H1 (cell line): ENCODE data around the gene OR4F6. TPM values are rescaled to one million over a fixed set of nuclear protein-coding genes. Genes with fewer than 3 reads are reported as not detected.

Source experiments
- CTCF ChIA-PET: fragments of 300-600 bp; sonication (Branson Sonifier 250); formaldehyde crosslinking; loops from one replicate; lab custom pipeline; 2021; ENCODE audit not compliant: partially characterized antibody; lab: Charles Lee
- POLR2A ChIA-PET: fragments of 300-600 bp; sonication (Branson Sonifier 250); formaldehyde crosslinking; loops from one replicate; lab custom pipeline; 2021; ENCODE audit warnings: inconsistent platforms; ENCODE audit not compliant: partially characterized antibody; lab: Charles Lee
- DNase-seq, 2 experiments: peaks; one replicate each; pipeline versions ENCODE4 v3.0.0 to v3.0.0-alpha.2; 2010 to 2022; ENCODE audit warnings: low spot score in 2 of 2, low read depth in 1 of 2, mixed read lengths in 1 of 2
- FAIRE-seq: peaks from 2 replicates; lab custom pipeline; 2011; peaks lifted over from hg19 to GRCh38; lab: Jason Lieb, UNC
- H2AFZ ChIP-seq: 2 replicates; pipeline ENCODE4 v1.8.1; 2012; ENCODE audit warnings: low read length, inconsistent platforms
- H2AK5ac ChIP-seq: 2 replicates; pipeline ENCODE4 v1.6.1; 2013; ENCODE audit warnings: low read depth, low read length
- H2BK120ac ChIP-seq: replicated peaks from 2 replicates; pipeline ENCODE3; 2013; ENCODE audit warnings: low read depth, low read length, inconsistent platforms
- H2BK12ac ChIP-seq: 2 replicates; pipeline ENCODE4 v1.6.1; 2013; ENCODE audit warnings: low read depth, low read length
- H2BK15ac ChIP-seq: 2 replicates; pipeline ENCODE4 v1.6.1; 2013; ENCODE audit warnings: low read length
- H2BK20ac ChIP-seq: 2 replicates; pipeline ENCODE4 v1.6.1; 2013; ENCODE audit warnings: low read length
- H2BK5ac ChIP-seq: 2 replicates; pipeline ENCODE4 v1.6.1; 2013; ENCODE audit warnings: low read depth, low read length
- H3K14ac ChIP-seq: 2 replicates; pipeline ENCODE4 v1.6.1; 2013; ENCODE audit warnings: inconsistent platforms; ENCODE audit not compliant: insufficient read length
- H3K18ac ChIP-seq: 2 replicates; pipeline ENCODE4 v1.6.1; 2013; ENCODE audit warnings: low read length; ENCODE audit errors: extremely low read depth
- H3K23ac ChIP-seq: 2 replicates; pipeline ENCODE4 v1.6.1; 2013; ENCODE audit warnings: inconsistent platforms; ENCODE audit not compliant: insufficient read length
- H3K23me2 ChIP-seq: 2 replicates; pipeline ENCODE4 v1.6.1; 2013; ENCODE audit warnings: low read depth, low read length
- H3K27ac ChIP-seq: 2 replicates; pipeline ENCODE4 v1.6.1; 2011; ENCODE audit warnings: low read depth, low read length, inconsistent platforms
- H3K27me3 ChIP-seq, 4 experiments: replicated peaks in 1 of 4; 1 replicate in 1 of 4; 2 replicates in 3 of 4; pipeline versions ENCODE4 v1.6.1 to v1.8.1; 2011 to 2013; ENCODE audit warnings: low read length in 3 of 4, mild to moderate bottlenecking in 3 of 4, inconsistent platforms in 2 of 4, mixed read lengths in 2 of 4, moderate library complexity in 1 of 4; ENCODE audit not compliant: control insufficient read depth in 3 of 4, insufficient read depth in 3 of 4; ENCODE audit errors: extremely low read depth in 1 of 4
- H3K36me3 ChIP-seq, 4 experiments: 2 replicates each; pipeline versions ENCODE4 v1.6.1 to v1.8.1; 2011 to 2013; ENCODE audit warnings: mild to moderate bottlenecking in 4 of 4, low read length in 3 of 4, moderate library complexity in 2 of 4, control low read depth in 1 of 4, inconsistent platforms in 1 of 4; ENCODE audit not compliant: insufficient read depth in 4 of 4, control insufficient read depth in 2 of 4
- H3K4ac ChIP-seq: replicated peaks from 2 replicates; pipeline ENCODE3; 2013; ENCODE audit warnings: low read length, low read depth, mixed read lengths, inconsistent platforms; ENCODE audit not compliant: insufficient read length
- H3K4me1 ChIP-seq, 4 experiments: replicated peaks in 1 of 4; 1 replicate in 1 of 4; 2 replicates in 3 of 4; pipeline versions ENCODE4 v1.6.1 to v1.8.1; 2011 to 2013; ENCODE audit warnings: low read length in 3 of 4, inconsistent platforms in 2 of 4, mixed read lengths in 1 of 4; ENCODE audit not compliant: insufficient read depth in 4 of 4, control insufficient read depth in 3 of 4
- H3K4me2 ChIP-seq, 2 experiments: 2 replicates each; pipeline versions ENCODE4 v1.6.1 to v1.8.1; 2011 to 2013; ENCODE audit warnings: low read depth in 2 of 2, low read length in 2 of 2, control low read depth in 1 of 2, inconsistent platforms in 1 of 2, mild to moderate bottlenecking in 1 of 2; ENCODE audit not compliant: insufficient read depth in 1 of 2
- H3K4me3 ChIP-seq, 4 experiments: fragments of 200-600, 300-600 bp in 1 of 4; sonication (generic), shearing (Covaris generic), sonication (Bioruptor Twin) in 1 of 4; 2 replicates each; pipeline versions ENCODE4 v1.5.1 to v1.8.1; 2011 to 2016; ENCODE audit warnings: low read length in 4 of 4, low read depth in 3 of 4, control low read depth in 2 of 4, inconsistent platforms in 2 of 4, mild to moderate bottlenecking in 2 of 4, mixed read lengths in 1 of 4, moderate library complexity in 1 of 4; ENCODE audit not compliant: insufficient read depth in 2 of 4; ENCODE audit errors: extremely low read depth in 1 of 4
- H3K56ac ChIP-seq: replicated peaks from 2 replicates; pipeline ENCODE3; 2013; ENCODE audit warnings: low read depth, mild to moderate bottlenecking, mixed read lengths, low read length, inconsistent platforms; ENCODE audit not compliant: insufficient read length
- H3K79me1 ChIP-seq: 2 replicates; pipeline ENCODE4 v1.6.1; 2013; ENCODE audit warnings: low read depth, low read length, control low read depth
- H3K79me2 ChIP-seq, 2 experiments: 2 replicates each; pipeline versions ENCODE4 v1.6.1 to v1.8.1; 2012 to 2013; ENCODE audit warnings: low read length in 2 of 2, mild to moderate bottlenecking in 2 of 2, inconsistent platforms in 1 of 2; ENCODE audit not compliant: insufficient read depth in 2 of 2, control insufficient read depth in 1 of 2
- H3K9ac ChIP-seq, 4 experiments: replicated peaks in 1 of 4; 1 replicate in 1 of 4; 2 replicates in 3 of 4; pipeline versions ENCODE4 v1.6.1 to v1.8.1; 2011 to 2013; ENCODE audit warnings: low read depth in 3 of 4, low read length in 3 of 4, control low read depth in 2 of 4, mild to moderate bottlenecking in 2 of 4, moderate library complexity in 2 of 4, inconsistent platforms in 1 of 4; ENCODE audit errors: extremely low read depth in 1 of 4
- H3K9me3 ChIP-seq, 2 experiments: 2 replicates each; pipeline versions ENCODE4 v1.6.1 to v1.8.1; 2012 to 2013; ENCODE audit warnings: mild to moderate bottlenecking in 2 of 2, moderate library complexity in 2 of 2, control low read depth in 1 of 2, inconsistent platforms in 1 of 2, low read depth in 1 of 2, low read length in 1 of 2, mixed read lengths in 1 of 2; ENCODE audit not compliant: insufficient read depth in 2 of 2
- H4K20me1 ChIP-seq, 2 experiments: replicated peaks in 1 of 2; 2 replicates each; pipeline versions ENCODE3 to v1.8.1; 2011 to 2013; ENCODE audit warnings: inconsistent platforms in 2 of 2, low read length in 2 of 2, mild to moderate bottlenecking in 1 of 2; ENCODE audit not compliant: insufficient read depth in 2 of 2, control insufficient read depth in 1 of 2
- H4K5ac ChIP-seq: 2 replicates; pipeline ENCODE4 v1.6.1; 2013; ENCODE audit warnings: low read length, low read depth, mixed read lengths, inconsistent platforms; ENCODE audit not compliant: insufficient read length
- H4K8ac ChIP-seq: 2 replicates; pipeline ENCODE4 v1.8.0; 2013; ENCODE audit warnings: mild to moderate bottlenecking, moderate library complexity, low read length, inconsistent platforms; ENCODE audit not compliant: insufficient read depth; ENCODE audit errors: extremely low read depth
- H4K91ac ChIP-seq: replicated peaks from 2 replicates; pipeline ENCODE3; 2013; ENCODE audit warnings: low read length, mixed read lengths, inconsistent platforms; ENCODE audit not compliant: insufficient read length
- ATF2 ChIP-seq: IDR thresholded peaks from 2 replicates; pipeline ENCODE4 v1.6.1; 2012; ENCODE audit warnings: low read length, inconsistent platforms
- BACH1 ChIP-seq: IDR thresholded peaks from 2 replicates; pipeline ENCODE4 v1.6.1; 2012; ENCODE audit warnings: low read length, improper control_type of control experiment
- EGR1 ChIP-seq: IDR thresholded peaks from 2 replicates; pipeline ENCODE4 v1.6.1; 2011; ENCODE audit warnings: low read depth, low read length, borderline replicate concordance
- GABPA ChIP-seq: IDR thresholded peaks from 2 replicates; pipeline ENCODE4 v1.6.1; 2011; ENCODE audit warnings: mild to moderate bottlenecking, low read length, moderate library complexity, borderline replicate concordance; ENCODE audit not compliant: insufficient read depth
- JUND ChIP-seq: IDR thresholded peaks from 2 replicates; pipeline ENCODE4 v1.6.1; 2011; ENCODE audit warnings: mild to moderate bottlenecking, improper control_type of control experiment, low read length
- RNF2 ChIP-seq: fragments of 200-900, 300-1000 bp; sonication (generic); IDR thresholded peaks from 2 replicates; pipeline ENCODE4 v1.7.1; 2016; ENCODE audit warnings: borderline replicate concordance, low read depth, mild to moderate bottlenecking, antibody characterized with exemption, low read length; ENCODE audit not compliant: poor library complexity, severe bottlenecking; ENCODE audit errors: missing control alignments
- RXRA ChIP-seq: IDR thresholded peaks from 2 replicates; pipeline ENCODE4 v1.6.1; 2011; ENCODE audit warnings: low read depth, mild to moderate bottlenecking, low read length, moderate library complexity; ENCODE audit not compliant: insufficient read depth
- SIX5 ChIP-seq: IDR thresholded peaks from 2 replicates; pipeline ENCODE4 v1.6.1; 2011; ENCODE audit warnings: mild to moderate bottlenecking, low read depth, low read length
- SP2 ChIP-seq: IDR thresholded peaks from 2 replicates; pipeline ENCODE4 v1.6.1; 2012; ENCODE audit warnings: mild to moderate bottlenecking, low read length, inconsistent platforms
- SRF ChIP-seq: IDR thresholded peaks from 2 replicates; pipeline ENCODE4 v1.6.1; 2011; ENCODE audit warnings: mild to moderate bottlenecking, low read depth, low read length, moderate library complexity
- TAF1 ChIP-seq: IDR thresholded peaks from 2 replicates; pipeline ENCODE4 v1.6.1; 2011; ENCODE audit warnings: mild to moderate bottlenecking, low read depth, low read length
- TBP ChIP-seq: IDR thresholded peaks from 2 replicates; pipeline ENCODE4 v1.6.1; 2011; ENCODE audit warnings: low read depth, low read length, improper control_type of control experiment
- TCF12 ChIP-seq: IDR thresholded peaks from 2 replicates; pipeline ENCODE4 v1.6.1; 2011; ENCODE audit warnings: low read depth, mild to moderate bottlenecking, low read length
- WGBS, 2 experiments: shearing (Covaris generic) in 1 of 2; methylation state at CpG; one replicate each; pipeline versions ENCODE4 v1.1.6 to v1.1.7; 2013 to 2015; ENCODE audit warnings: low lambda C conversion rate in 2 of 2, mixed read lengths in 2 of 2, inconsistent platforms in 1 of 2, low coverage in 1 of 2, missing lambda C conversion rate in 1 of 2; ENCODE audit not compliant: insufficient replicate concordance in 2 of 2, insufficient coverage in 1 of 2, insufficient read length in 1 of 2; ENCODE audit errors: extremely low coverage in 1 of 2, missing lambda C conversion rate in 1 of 2; 5-methylcytosine and 5-hydroxymethylcytosine counted together
- polyA plus RNA-seq, 7 experiments: library from polyadenylated mRNA; depleted of rRNA in 3 of 7; stranded (reverse) in 5 of 7; unstranded in 2 of 7; fragments of >200 nt in 5 of 7; fragments of 200-250 nt in 2 of 7; gene quantifications; 1 replicate in 5 of 7; 2 replicates in 1 of 7; 4 replicates in 1 of 7; pipeline versions ENCODE4 v1.2.1 to v1.2.3, GENCODE V29; 2011 to 2013; ENCODE audit warnings: missing spikeins in 2 of 7, mixed read lengths in 2 of 7
- total RNA-seq: library from RNA; stranded (reverse); fragmentation: NEBNext Ultra II Directional; extraction: Animal tissue kit (Norgen Biotek cat#: 25700); gene quantifications from 2 replicates; pipeline ENCODE4 v1.2.1, GENCODE V29; 2021

The OR4F6 gene
- total and polyA plus RNA-seq, 2 of the 8 experiments (the other 6 are each of a cell fraction or from before 2014, with no cell fraction given), result not detected

GRCh38 chr15:101799665-101800064, 3.6 kb upstream of the OR4F6 start:
- Histone ChIP-seq H3K4ac (no peak overlapping the region), H2AK5ac (no peak overlapping the region), H3K18ac (no peak overlapping the region), H3K4me2 (no peak overlapping the region), H3K79me2 (no peaks in the 10 kb centered on the region), H2BK120ac (no peak overlapping the region), H3K9ac (no peak overlapping the region), H3K79me1 (no peaks in the 10 kb centered on the region), H2BK15ac (no peak overlapping the region), H3K36me3 (no peaks in the 10 kb centered on the region), H2BK12ac (no peak overlapping the region), H3K27ac (no peak overlapping the region), H4K5ac (no peak overlapping the region), H4K91ac (no peak overlapping the region), H3K23ac (no peak overlapping the region), H3K4me3 (no peak overlapping the region), H3K14ac (no peak overlapping the region), H3K23me2 (no peaks in the 10 kb centered on the region), H3K56ac (no peak overlapping the region), H3K27me3 (no peaks in the 10 kb centered on the region), H2BK5ac (no peak overlapping the region), H3K4me1 (no peaks in the 10 kb centered on the region), H4K8ac (no peak overlapping the region), H3K9me3 (peaks cover 11 to 25% of the 10 kb centered on the region in 2 experiments; a peak in 3 of 4 replicates), H2AFZ (no peak overlapping the region), H4K20me1 (no peaks in the 10 kb centered on the region), H2BK20ac (no peak overlapping the region)
- ChIA-PET POLR2A (no interaction called here), CTCF (interaction anchor here (0.6 to 0.9 kb wide), 2 partner anchors 21 to 78 kb away, joined by 3 read pairs; no protein-coding TSS in a partner anchor)
- DNase-seq (no peak), FAIRE-seq (no peak)
- WGBS, 2 experiments, result 78% methylated on average over 1 of the region's 1 CpG; no CpG with 5 or more reads in 1 of the 2 experiments
- no peak for TF ChIP-seq ATF2
- no peak for TF ChIP-seq BACH1
- no peak for TF ChIP-seq RNF2
- TF ChIP-seq SP2, result no peak
- no peak for TF ChIP-seq SRF
- TF ChIP-seq JUND, result no peak
- no peak for TF ChIP-seq TCF12
- TF ChIP-seq RXRA, result no peak
- no peak for TF ChIP-seq SIX5
- TF ChIP-seq EGR1, result no peak
- TF ChIP-seq TBP, result no peak
- no peak for TF ChIP-seq GABPA
- no peak for TF ChIP-seq TAF1
